HEK293 (cell line): Measurements from ENCODE around the gene PDE10A.

ENCODE experiments used
- CTCF ChIA-PET: fragments of 350-600 bp; formaldehyde crosslinking; extraction: SDS; loops from one replicate; lab custom pipeline; 2021; ENCODE audit warnings: antibody characterized with exemption; lab: Yijun Ruan, JAX
- POLR2A ChIA-PET: fragments of 300-600 bp; formaldehyde crosslinking; extraction: SDS; loops from one replicate; lab custom pipeline; 2020; ENCODE audit warnings: antibody characterized with exemption, inconsistent platforms; lab: Yijun Ruan, JAX
- H3K27ac ChIP-seq: fragments of 200-500 bp; sonication (Bioruptor generic); 2 replicates; pipeline ENCODE4 v1.5.1; 2014; ENCODE audit warnings: low read depth, low read length, control low read depth, inconsistent platforms; ENCODE audit errors: extremely low read depth
- H3K36me3 ChIP-seq, 2 experiments: fragments of 200-500 bp in 1 of 2; sonication (Bioruptor generic) in 1 of 2; 1 replicate in 1 of 2; 2 replicates in 1 of 2; pipeline ENCODE4 v1.5.1; 2014 to 2017; ENCODE audit warnings: inconsistent platforms in 2 of 2, low read length in 2 of 2; ENCODE audit not compliant: control insufficient read depth in 2 of 2, insufficient read depth in 1 of 2
- H3K4me1 ChIP-seq: fragments of 200-500 bp; sonication (Bioruptor generic); 2 replicates; pipeline ENCODE4 v1.5.1; 2014; ENCODE audit warnings: mild to moderate bottlenecking, low read length, inconsistent platforms; ENCODE audit not compliant: control insufficient read depth, insufficient read depth
- H3K4me3 ChIP-seq: 2 replicates; pipeline ENCODE4 v1.5.1; 2011; ENCODE audit warnings: low read depth, mild to moderate bottlenecking, control low read depth, low read length, moderate library complexity
- H3K9me3 ChIP-seq: fragments of 200-500 bp; sonication (Bioruptor generic); 2 replicates; pipeline ENCODE4 v1.5.1; 2014; ENCODE audit warnings: low read depth, low read length, inconsistent platforms; ENCODE audit not compliant: control insufficient read depth, insufficient read depth
- BCL11A ChIP-seq: fragments of 450-650 bp; formaldehyde crosslinking; IDR thresholded peaks from 2 replicates; pipeline ENCODE4 v1.5.1; 2016; ENCODE audit warnings: low read depth, missing biosample characterization, missing genetic modification characterization
- GLIS1 ChIP-seq: fragments of 450-650 bp; formaldehyde crosslinking; IDR thresholded peaks from 2 replicates; pipeline ENCODE4 v1.5.1; 2016; ENCODE audit warnings: missing biosample characterization, missing genetic modification characterization
- HOXD13 ChIP-seq: sonication (generic); formaldehyde crosslinking; IDR thresholded peaks from 2 replicates; pipeline ENCODE4 v1.8.0; 2022; ENCODE audit warnings: missing genetic modification reagents, borderline replicate concordance
- IKZF3 ChIP-seq: fragments of 450-650 bp; IDR thresholded peaks from 2 replicates; pipeline ENCODE4 v1.5.0; 2018; ENCODE audit warnings: missing biosample characterization, mild to moderate bottlenecking, missing genetic modification characterization, moderate library complexity
- MZF1 ChIP-seq: fragments of 450-650 bp; formaldehyde crosslinking; IDR thresholded peaks from 2 replicates; pipeline ENCODE4 v1.5.1; 2017; ENCODE audit warnings: missing biosample characterization, missing genetic modification characterization, borderline replicate concordance
- PRDM1 ChIP-seq: fragments of 450-650 bp; formaldehyde crosslinking; IDR thresholded peaks from 2 replicates; pipeline ENCODE4; 2016; ENCODE audit warnings: missing biosample characterization, missing genetic modification characterization
- SCRT1 ChIP-seq: fragments of 450-650 bp; formaldehyde crosslinking; IDR thresholded peaks from 2 replicates; pipeline ENCODE4 v1.5.1; 2016; ENCODE audit warnings: missing biosample characterization, missing genetic modification characterization, borderline replicate concordance
- WT1 ChIP-seq: fragments of 450-650 bp; formaldehyde crosslinking; IDR thresholded peaks from 2 replicates; pipeline ENCODE4 v1.5.1; 2016; ENCODE audit warnings: missing biosample characterization, missing genetic modification characterization
- ZBTB20 ChIP-seq: fragments of 450-650 bp; formaldehyde crosslinking; IDR thresholded peaks from 2 replicates; pipeline ENCODE4 v1.5.1; 2016; ENCODE audit warnings: missing biosample characterization, missing genetic modification characterization
- ZBTB8A ChIP-seq: fragments of 450-650 bp; formaldehyde crosslinking; IDR thresholded peaks from 2 replicates; pipeline ENCODE4 v1.5.1; 2016; ENCODE audit warnings: missing biosample characterization, missing genetic modification characterization
- ZFP3 ChIP-seq: fragments of 450-650 bp; formaldehyde crosslinking; IDR thresholded peaks from 2 replicates; pipeline ENCODE4 v1.5.1; 2016; ENCODE audit warnings: low read depth, missing biosample characterization, missing genetic modification characterization
- ZIC2 ChIP-seq: fragments of 450-650 bp; formaldehyde crosslinking; IDR thresholded peaks from 2 replicates; pipeline ENCODE4 v1.5.1; 2016; ENCODE audit warnings: missing biosample characterization, missing genetic modification characterization
- ZNF132 ChIP-seq: fragments of 450-650 bp; formaldehyde crosslinking; IDR thresholded peaks from 2 replicates; pipeline ENCODE4 v1.5.1; 2017; ENCODE audit warnings: missing biosample characterization, missing genetic modification characterization, borderline replicate concordance
- ZNF2 ChIP-seq: fragments of 450-650 bp; formaldehyde crosslinking; IDR thresholded peaks from 2 replicates; pipeline ENCODE4 v1.5.1; 2016; ENCODE audit warnings: missing biosample characterization, missing genetic modification characterization
- ZNF394 ChIP-seq: fragments of 450-650 bp; formaldehyde crosslinking; IDR thresholded peaks from 2 replicates; pipeline ENCODE4 v1.5.1; 2016; ENCODE audit warnings: missing biosample characterization, missing genetic modification characterization, mild to moderate bottlenecking, moderate library complexity, borderline replicate concordance
- ZNF521 ChIP-seq: fragments of 450-650 bp; formaldehyde crosslinking; IDR thresholded peaks from 2 replicates; pipeline ENCODE4 v1.5.1; 2017; ENCODE audit warnings: missing biosample characterization, mild to moderate bottlenecking, missing genetic modification characterization
- ZNF76 ChIP-seq: fragments of 450-650 bp; formaldehyde crosslinking; IDR thresholded peaks from 2 replicates; pipeline ENCODE4; 2016; ENCODE audit warnings: low read depth, missing biosample characterization, missing genetic modification characterization, borderline replicate concordance
- TF ChIP-seq, protein P1 (sequence below): fragments of 450-650 bp; formaldehyde crosslinking; IDR thresholded peaks from 2 replicates; pipeline ENCODE4 v1.5.1; 2016; ENCODE audit warnings: missing biosample characterization, missing genetic modification characterization
- TF ChIP-seq, protein P2 (sequence below): fragments of 450-650 bp; formaldehyde crosslinking; IDR thresholded peaks from 2 replicates; pipeline ENCODE4 v1.5.1; 2016; ENCODE audit warnings: missing biosample characterization, missing genetic modification characterization
- TF ChIP-seq, protein P3 (sequence below): fragments of 450-650 bp; formaldehyde crosslinking; IDR thresholded peaks from 2 replicates; pipeline ENCODE4 v1.5.1; 2016; ENCODE audit warnings: missing biosample characterization, missing genetic modification characterization, borderline replicate concordance
- TF ChIP-seq, protein P4 (sequence below): fragments of 450-650 bp; formaldehyde crosslinking; optimal IDR thresholded peaks from 2 replicates; pipeline ENCODE3; 2016; ENCODE audit warnings: missing biosample characterization, mild to moderate bottlenecking, missing genetic modification characterization
- TF ChIP-seq, protein P5 (sequence below): fragments of 450-650 bp; formaldehyde crosslinking; IDR thresholded peaks from 2 replicates; pipeline ENCODE4 v1.5.1; 2016; ENCODE audit warnings: missing biosample characterization, missing genetic modification characterization

The PDE10A gene

DNA sequence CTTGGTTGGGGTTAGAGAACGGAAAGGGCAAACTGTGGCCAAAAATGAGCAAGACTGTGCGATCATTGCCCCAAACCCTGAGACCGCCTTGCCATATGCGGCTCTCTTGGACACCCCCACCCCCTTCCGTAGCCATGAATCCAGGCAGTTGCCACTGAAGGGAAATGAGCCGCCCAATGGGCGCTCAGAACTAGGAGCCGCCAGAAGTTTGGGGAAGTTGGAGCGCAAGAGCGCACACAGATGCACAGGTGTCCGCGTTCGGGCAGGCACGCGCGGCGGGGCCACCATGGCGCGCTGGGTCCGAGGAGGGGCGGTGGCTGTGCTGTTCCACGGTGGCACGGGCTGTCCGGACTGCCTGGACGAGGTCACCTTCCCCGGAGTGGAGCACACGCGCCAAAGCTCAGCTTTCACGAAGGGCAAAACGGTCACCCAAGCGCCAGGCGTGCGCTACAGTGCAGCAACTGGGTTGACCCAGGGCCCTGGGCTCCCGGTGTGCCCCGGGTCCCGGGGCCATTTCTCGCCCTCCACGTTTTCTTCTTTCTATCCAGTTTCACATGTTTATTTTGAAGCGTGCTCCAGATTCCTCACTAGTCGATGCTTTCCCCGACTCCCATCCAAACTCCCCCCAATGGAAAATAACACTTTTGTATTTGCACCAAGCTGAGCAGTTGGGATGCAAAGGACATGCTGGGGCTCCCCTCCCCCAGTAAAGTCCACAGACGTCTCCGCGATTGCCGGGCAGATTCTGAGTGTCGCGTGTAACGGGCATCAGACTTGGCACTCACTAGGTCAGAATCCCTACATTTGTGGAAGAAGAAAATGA, 906 bp upstream of the PDE10A start (continued):
- no peak for TF ChIP-seq ZFP3 (tag by site-specific recombination)
- peak; percentile 83 for TF ChIP-seq ZNF2 (tag by site-specific recombination)
- no peak for TF ChIP-seq ZNF521 (tag by site-specific recombination)
- TF ChIP-seq ZBTB20 (tag by site-specific recombination), result peak; percentile 98
- TF ChIP-seq, protein P1, sequence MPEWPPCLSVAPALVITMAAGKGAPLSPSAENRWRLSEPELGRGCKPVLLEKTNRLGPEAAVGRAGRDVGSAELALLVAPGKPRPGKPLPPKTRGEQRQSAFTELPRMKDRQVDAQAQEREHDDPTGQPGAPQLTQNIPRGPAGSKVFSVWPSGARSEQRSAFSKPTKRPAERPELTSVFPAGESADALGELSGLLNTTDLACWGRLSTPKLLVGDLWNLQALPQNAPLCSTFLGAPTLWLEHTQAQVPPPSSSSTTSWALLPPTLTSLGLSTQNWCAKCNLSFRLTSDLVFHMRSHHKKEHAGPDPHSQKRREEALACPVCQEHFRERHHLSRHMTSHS, result no peak
- peak; percentile 87 for TF ChIP-seq ZBTB8A (tag by site-specific recombination)
- TF ChIP-seq, protein P2, sequence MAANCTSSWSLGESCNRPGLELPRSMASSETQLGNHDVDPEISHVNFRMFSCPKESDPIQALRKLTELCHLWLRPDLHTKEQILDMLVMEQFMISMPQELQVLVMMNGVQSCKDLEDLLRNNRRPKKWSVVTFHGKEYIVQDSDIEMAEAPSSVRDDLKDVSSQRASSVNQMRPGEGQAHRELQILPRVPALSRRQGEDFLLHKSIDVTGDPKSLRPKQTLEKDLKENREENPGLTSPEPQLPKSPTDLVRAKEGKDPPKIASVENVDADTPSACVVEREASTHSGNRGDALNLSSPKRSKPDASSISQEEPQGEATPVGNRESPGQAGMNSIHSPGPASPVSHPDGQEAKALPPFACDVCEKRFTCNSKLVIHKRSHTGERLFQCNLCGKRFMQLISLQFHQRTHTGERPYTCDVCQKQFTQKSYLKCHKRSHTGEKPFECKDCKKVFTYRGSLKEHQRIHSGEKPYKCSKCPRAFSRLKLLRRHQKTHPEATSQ (tag by site-specific recombination), result 0 out of 2 replicates have a peak, but pooled peaks have one; percentile 51
- TF ChIP-seq, all 188 proteins: peak for 52

DNA sequence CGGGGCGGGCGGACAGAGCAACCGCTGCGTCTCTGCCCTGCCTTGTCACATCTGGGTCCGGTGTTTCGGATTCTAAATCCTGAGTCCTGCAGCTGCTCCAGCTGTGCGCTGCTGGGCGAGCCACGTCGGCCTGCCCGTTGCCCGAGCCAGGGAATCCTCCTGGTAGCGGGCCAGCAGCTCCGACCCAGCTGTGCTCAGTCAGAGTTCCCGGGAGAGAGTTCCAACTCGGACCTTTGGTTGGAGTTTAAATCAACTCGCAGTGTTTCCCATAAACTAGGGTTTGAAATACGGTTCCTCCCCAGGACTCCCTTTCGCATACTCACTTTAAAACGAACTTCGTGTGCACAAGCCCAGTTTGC, 315 bp upstream of the PDE10A start:
- H3K4me3 ChIP-seq, result peak overlapping the region; percentile 66
- H3K27ac ChIP-seq, result peak overlapping the region; percentile 89
- ChIA-PET CTCF (no interaction called here), POLR2A (no interaction called here)
- peaks cover 24% of the 10 kb centered on the region; the same call in 1 of the 2 replicates for H3K4me1 ChIP-seq
- no peaks in the 10 kb centered on the region for H3K9me3 ChIP-seq
- no peaks in the 10 kb centered on the region for H3K36me3 ChIP-seq
- TF ChIP-seq WT1 (tag by site-specific recombination), result no peak
- no peak for TF ChIP-seq ZNF76 (tag by site-specific recombination)
- TF ChIP-seq HOXD13 (CRISPR knock-in tag), result no peak
- no peak for TF ChIP-seq ZNF132 (tag by site-specific recombination)
- TF ChIP-seq GLIS1 (tag by site-specific recombination), result no peak
- TF ChIP-seq, protein P3, sequence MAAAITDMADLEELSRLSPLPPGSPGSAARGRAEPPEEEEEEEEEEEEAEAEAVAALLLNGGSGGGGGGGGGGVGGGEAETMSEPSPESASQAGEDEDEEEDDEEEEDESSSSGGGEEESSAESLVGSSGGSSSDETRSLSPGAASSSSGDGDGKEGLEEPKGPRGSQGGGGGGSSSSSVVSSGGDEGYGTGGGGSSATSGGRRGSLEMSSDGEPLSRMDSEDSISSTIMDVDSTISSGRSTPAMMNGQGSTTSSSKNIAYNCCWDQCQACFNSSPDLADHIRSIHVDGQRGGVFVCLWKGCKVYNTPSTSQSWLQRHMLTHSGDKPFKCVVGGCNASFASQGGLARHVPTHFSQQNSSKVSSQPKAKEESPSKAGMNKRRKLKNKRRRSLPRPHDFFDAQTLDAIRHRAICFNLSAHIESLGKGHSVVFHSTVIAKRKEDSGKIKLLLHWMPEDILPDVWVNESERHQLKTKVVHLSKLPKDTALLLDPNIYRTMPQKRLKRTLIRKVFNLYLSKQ (tag by site-specific recombination), result no peak
- TF ChIP-seq, protein P4, sequence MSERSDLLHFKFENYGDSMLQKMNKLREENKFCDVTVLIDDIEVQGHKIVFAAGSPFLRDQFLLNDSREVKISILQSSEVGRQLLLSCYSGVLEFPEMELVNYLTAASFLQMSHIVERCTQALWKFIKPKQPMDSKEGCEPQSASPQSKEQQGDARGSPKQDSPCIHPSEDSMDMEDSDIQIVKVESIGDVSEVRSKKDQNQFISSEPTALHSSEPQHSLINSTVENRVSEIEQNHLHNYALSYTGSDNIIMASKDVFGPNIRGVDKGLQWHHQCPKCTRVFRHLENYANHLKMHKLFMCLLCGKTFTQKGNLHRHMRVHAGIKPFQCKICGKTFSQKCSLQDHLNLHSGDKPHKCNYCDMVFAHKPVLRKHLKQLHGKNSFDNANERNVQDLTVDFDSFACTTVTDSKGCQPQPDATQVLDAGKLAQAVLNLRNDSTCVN (tag by site-specific recombination), result peak; percentile 29
- TF ChIP-seq SCRT1 (tag by site-specific recombination), result no peak
- no peak for TF ChIP-seq ZNF394 (tag by site-specific recombination)
- no peak for TF ChIP-seq ZFP3 (tag by site-specific recombination)
- no peak for TF ChIP-seq BCL11A (tag by site-specific recombination)
- peak; percentile 74 for TF ChIP-seq ZIC2
- 0 out of 2 replicates have a peak, but pooled peaks have one; percentile 11 for TF ChIP-seq MZF1 (tag by site-specific recombination)
- 0 out of 2 replicates have a peak, but pooled peaks have one; percentile 5 for TF ChIP-seq IKZF3 (tag by site-specific recombination)
- 0 out of 2 replicates have a peak, but pooled peaks have one; percentile 14 for TF ChIP-seq PRDM1 (tag by site-specific recombination)
- TF ChIP-seq, protein P5, sequence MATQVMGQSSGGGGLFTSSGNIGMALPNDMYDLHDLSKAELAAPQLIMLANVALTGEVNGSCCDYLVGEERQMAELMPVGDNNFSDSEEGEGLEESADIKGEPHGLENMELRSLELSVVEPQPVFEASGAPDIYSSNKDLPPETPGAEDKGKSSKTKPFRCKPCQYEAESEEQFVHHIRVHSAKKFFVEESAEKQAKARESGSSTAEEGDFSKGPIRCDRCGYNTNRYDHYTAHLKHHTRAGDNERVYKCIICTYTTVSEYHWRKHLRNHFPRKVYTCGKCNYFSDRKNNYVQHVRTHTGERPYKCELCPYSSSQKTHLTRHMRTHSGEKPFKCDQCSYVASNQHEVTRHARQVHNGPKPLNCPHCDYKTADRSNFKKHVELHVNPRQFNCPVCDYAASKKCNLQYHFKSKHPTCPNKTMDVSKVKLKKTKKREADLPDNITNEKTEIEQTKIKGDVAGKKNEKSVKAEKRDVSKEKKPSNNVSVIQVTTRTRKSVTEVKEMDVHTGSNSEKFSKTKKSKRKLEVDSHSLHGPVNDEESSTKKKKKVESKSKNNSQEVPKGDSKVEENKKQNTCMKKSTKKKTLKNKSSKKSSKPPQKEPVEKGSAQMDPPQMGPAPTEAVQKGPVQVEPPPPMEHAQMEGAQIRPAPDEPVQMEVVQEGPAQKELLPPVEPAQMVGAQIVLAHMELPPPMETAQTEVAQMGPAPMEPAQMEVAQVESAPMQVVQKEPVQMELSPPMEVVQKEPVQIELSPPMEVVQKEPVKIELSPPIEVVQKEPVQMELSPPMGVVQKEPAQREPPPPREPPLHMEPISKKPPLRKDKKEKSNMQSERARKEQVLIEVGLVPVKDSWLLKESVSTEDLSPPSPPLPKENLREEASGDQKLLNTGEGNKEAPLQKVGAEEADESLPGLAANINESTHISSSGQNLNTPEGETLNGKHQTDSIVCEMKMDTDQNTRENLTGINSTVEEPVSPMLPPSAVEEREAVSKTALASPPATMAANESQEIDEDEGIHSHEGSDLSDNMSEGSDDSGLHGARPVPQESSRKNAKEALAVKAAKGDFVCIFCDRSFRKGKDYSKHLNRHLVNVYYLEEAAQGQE (tag by site-specific recombination), result 0 out of 2 replicates have a peak, but pooled peaks have one; percentile 12
